Activated naive CD4-positive, alpha-beta T cell treated with anti-CD3 and anti-CD28 coated beads for 36 hours (primary cell): ENCODE results near the gene SMR3A. TPM values are rescaled to one million over a fixed set of nuclear protein-coding genes. Genes with fewer than 3 reads are reported as not detected.

Experiments used
- CTCF ChIA-PET: fragments of 350-600 bp; sonication (Branson Sonifier 250); formaldehyde crosslinking; loops from one replicate; lab custom pipeline; 2021; ENCODE audit warnings: antibody characterized with exemption; lab: Charles Lee
- DNase-seq: peaks from one replicate; pipeline ENCODE4 v3.0.0-alpha.2; 2020
- H3K27ac Mint-ChIP-seq: one replicate; pipeline ENCODE4 v1.8.0; 2021; ENCODE audit warnings: mild to moderate bottlenecking, mixed read lengths
- H3K27me3 Mint-ChIP-seq: one replicate; pipeline ENCODE4 v1.8.0; 2021; ENCODE audit warnings: low read depth, mixed read lengths
- H3K36me3 Mint-ChIP-seq: one replicate; pipeline ENCODE4 v1.8.0; 2021; ENCODE audit warnings: low read depth, mixed read lengths
- H3K4me1 Mint-ChIP-seq: one replicate; pipeline ENCODE4 v1.8.0; 2021; ENCODE audit warnings: low read depth, mixed read lengths
- H3K4me3 Mint-ChIP-seq: one replicate; pipeline ENCODE4 v1.8.0; 2021; ENCODE audit warnings: mild to moderate bottlenecking, moderate library complexity, mixed read lengths
- H3K9me3 Mint-ChIP-seq: one replicate; pipeline ENCODE4 v1.8.0; 2021; ENCODE audit warnings: mixed read lengths
- intact Hi-C: fragments of 100-400 bp; cut with micrococcal nuclease; formaldehyde crosslinking; loops from one replicate; pipeline ENCODE4 v1.15.1; 2023
- total RNA-seq, 2 experiments: library from RNA; stranded (reverse); gene quantifications; one replicate each; pipeline ENCODE4 v1.2.3, GENCODE V29; 2021

The SMR3A gene
- not detected for total RNA-seq

DNA sequence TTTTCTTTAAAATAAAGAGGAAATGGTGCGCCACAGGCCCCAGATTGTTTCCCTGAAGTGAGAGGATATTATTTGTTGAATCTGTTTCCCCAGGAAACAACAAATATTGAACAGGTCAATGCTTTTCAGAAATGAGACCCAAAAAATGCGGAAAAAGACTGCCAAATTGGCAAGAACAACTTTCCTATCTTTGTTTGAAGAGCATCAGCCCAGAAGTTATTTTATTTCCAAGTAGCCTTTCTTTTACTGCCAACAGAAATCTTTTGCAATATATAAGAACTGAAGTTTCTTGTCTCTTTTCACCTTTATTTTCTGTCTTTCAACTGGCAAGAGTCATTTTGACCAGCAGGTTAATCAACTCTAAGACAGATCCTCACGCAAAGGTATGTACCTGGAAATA is at the start of gene SMR3A:
TSS of gene SMR3A (plus strand) at position 301 of the 400 bp plus-strand sequence. CDS start 1,356 bp downstream, outside the sequence.
- Mint-ChIP-seq H3K4me3 (no peak within 1 kb of the TSS), H3K27ac (no peak within 1 kb of the TSS), H3K9me3 (no peaks in the 10 kb centered on the region), H3K4me1 (no peaks in the 10 kb centered on the region), H3K27me3 (no peaks in the 10 kb centered on the region), H3K36me3 (no peaks in the 10 kb centered on the region)
- DNase-seq = no peak
- CTCF ChIA-PET = no interaction called here
- intact Hi-C loops = no loop called here

DNA sequence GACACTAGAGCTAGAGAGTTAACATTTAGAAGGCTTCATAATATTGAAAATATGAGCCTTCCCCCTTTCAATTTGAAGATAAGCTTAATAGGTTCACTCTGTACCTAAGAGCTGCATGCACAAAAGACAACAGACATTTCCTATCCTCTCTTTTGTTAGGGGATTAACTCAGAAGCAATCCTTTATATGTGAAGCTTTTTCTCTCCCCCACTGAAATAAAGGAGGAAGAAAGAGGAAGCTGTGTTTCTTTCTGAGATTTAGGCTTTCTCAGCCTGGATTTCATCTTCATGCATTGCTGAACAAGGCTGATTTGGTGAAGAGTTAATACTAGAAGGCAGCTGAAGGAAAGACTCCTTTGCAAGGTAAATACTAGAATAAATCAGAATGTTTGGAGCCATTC is 46.8 kb upstream of the SMR3A start:
- no peaks in the 10 kb centered on the region for H3K4me1 Mint-ChIP-seq
- H3K4me3 Mint-ChIP-seq = no peak overlapping the region
- H3K9me3 Mint-ChIP-seq = no peaks in the 10 kb centered on the region
- no peaks in the 10 kb centered on the region for H3K36me3 Mint-ChIP-seq
- DNase-seq = no peak
- H3K27me3 Mint-ChIP-seq = no peaks in the 10 kb centered on the region
- intact Hi-C loops = no loop called here
- no peak overlapping the region for H3K27ac Mint-ChIP-seq
- CTCF ChIA-PET = no interaction called here

DNA sequence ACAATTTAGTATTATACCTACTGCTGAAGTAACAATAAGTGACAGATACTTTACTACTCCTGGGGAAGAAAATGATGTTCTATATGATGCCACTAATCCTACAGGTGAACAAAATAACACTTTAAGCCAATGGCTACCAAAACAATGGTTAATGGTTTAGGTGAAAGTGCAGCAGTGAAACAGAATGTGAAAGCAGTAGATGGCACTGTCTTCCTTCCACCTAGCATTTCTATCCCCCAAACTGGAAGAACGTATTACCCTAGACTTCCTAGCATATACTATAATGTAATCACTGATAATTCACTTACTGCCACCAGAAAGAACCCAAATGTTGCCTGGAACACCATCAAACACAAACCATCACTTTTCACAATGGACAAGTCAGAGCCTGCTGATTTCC is 44.6 kb upstream of the SMR3A start:
- intact Hi-C loops = no loop called here
- Mint-ChIP-seq H3K27me3 (no peaks in the 10 kb centered on the region), H3K4me3 (no peak overlapping the region), H3K9me3 (no peaks in the 10 kb centered on the region), H3K4me1 (no peaks in the 10 kb centered on the region), H3K27ac (no peak overlapping the region), H3K36me3 (no peaks in the 10 kb centered on the region)
- no peak for DNase-seq
- CTCF ChIA-PET = no interaction called here

DNA sequence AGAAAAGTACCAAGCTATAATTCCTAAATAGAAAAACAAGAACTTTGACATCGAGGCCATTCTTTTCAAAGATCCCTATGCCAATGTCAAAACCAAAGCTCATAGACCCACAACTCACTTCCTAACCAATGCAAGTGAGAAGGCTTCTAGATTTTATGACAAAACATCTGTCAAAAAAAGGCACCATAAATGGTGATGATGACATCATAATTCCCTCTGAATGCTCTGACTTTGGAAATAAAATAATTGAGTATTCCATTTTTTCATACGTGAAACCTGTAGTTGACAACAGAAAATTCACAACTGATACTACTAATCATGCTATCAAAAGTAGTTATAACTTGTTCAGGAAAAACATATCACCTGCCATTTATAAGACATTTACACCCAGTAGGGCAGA is 34.5 kb upstream of the SMR3A start:
- Mint-ChIP-seq H3K27me3 (no peaks in the 10 kb centered on the region), H3K9me3 (peaks cover 4% of the 10 kb centered on the region), H3K36me3 (no peaks in the 10 kb centered on the region), H3K4me3 (no peak overlapping the region), H3K4me1 (no peaks in the 10 kb centered on the region), H3K27ac (no peak overlapping the region)
- intact Hi-C loops = no loop called here
- CTCF ChIA-PET = interaction anchor here (0.6 kb wide), 1 partner anchor 445 kb away, joined by 4 read pairs; no protein-coding TSS in a partner anchor
- no peak for DNase-seq

DNA sequence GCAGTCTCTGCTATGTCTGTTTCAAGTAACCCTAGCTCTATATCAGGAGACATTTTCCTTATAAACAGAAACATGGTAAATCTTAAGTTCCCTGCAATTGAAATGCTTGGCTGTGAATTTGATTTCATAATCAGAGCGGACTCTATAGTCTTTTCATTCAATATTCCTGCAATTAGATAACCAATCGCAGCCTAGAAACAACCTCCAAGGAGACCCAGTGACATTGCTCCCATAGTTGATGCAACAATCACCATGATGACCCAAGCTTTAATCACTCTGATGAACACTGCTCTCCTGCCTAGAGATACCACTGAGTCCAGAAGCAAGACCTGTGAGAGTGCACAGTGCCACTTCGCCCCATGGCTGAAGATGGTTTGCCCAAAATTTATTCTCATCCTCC is 25.9 kb upstream of the SMR3A start, which contains the start of gene CABS1:
TSS of gene CABS1 (plus strand) at position 301 of the 400 bp plus-strand sequence. CDS start at position 360, 59 bp downstream.
- H3K4me1 Mint-ChIP-seq = no peaks in the 10 kb centered on the region
- no peaks in the 10 kb centered on the region for H3K9me3 Mint-ChIP-seq
- H3K27me3 Mint-ChIP-seq = no peaks in the 10 kb centered on the region
- no peak for DNase-seq
- no peak within 1 kb of the TSS for H3K27ac Mint-ChIP-seq
- intact Hi-C loops = no loop called here
- H3K36me3 Mint-ChIP-seq = no peaks in the 10 kb centered on the region
- no peak within 1 kb of the TSS for H3K4me3 Mint-ChIP-seq
- CTCF ChIA-PET = no interaction called here

DNA sequence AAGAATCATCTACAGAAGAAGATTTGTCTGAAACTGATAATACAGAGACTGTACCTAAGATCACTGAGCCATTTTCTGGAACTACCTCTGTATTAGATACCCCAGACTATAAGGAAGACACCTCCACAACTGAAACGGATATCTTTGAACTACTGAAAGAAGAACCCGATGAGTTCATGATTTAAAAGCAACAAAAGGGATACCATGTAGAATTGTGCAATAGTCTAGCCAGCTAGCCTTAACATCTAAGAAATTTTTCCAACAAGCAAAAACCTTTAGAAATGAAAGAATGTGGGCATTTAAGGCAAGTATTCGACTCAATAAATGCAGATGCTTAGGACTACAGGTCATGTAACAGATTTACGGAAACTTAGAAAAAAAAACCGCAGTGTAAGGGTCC is 24.5 kb upstream of the SMR3A start:
- intact Hi-C loops = no loop called here
- H3K9me3 Mint-ChIP-seq = no peaks in the 10 kb centered on the region
- DNase-seq = no peak
- H3K4me3 Mint-ChIP-seq = no peak overlapping the region
- H3K36me3 Mint-ChIP-seq = no peaks in the 10 kb centered on the region
- H3K4me1 Mint-ChIP-seq = no peaks in the 10 kb centered on the region
- no peaks in the 10 kb centered on the region for H3K27me3 Mint-ChIP-seq
- CTCF ChIA-PET = no interaction called here
- no peak overlapping the region for H3K27ac Mint-ChIP-seq

DNA sequence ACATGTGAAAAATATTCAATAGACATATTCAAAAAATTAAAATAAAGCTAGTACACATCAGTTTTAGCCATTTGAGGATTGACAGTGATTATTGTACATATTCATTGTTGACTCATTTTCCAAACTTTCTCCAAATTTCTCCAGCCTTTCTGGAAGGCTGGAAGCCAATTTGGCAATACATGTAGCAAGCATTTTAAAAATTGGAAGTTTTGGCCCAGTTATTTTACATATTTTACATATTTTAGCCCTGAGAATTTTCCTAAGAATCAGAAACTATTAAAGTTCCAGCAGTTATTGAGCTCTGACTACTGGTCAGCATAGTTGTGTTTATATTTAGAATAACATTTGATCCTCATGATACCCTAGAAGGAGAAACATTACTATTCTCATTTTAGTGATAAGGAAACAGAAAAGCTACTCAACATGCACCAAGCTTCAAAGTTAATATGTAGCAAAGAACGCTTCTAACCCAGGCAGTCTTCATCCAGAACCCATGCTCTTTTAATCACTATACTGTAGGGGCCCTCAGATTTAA is 22.6 kb upstream of the SMR3A start:
- Mint-ChIP-seq H3K27ac (no peak overlapping the region), H3K4me1 (no peaks in the 10 kb centered on the region), H3K27me3 (no peaks in the 10 kb centered on the region), H3K9me3 (no peaks in the 10 kb centered on the region), H3K36me3 (no peaks in the 10 kb centered on the region), H3K4me3 (no peak overlapping the region)
- intact Hi-C loops = no loop called here
- DNase-seq = no peak
- CTCF ChIA-PET = no interaction called here

DNA sequence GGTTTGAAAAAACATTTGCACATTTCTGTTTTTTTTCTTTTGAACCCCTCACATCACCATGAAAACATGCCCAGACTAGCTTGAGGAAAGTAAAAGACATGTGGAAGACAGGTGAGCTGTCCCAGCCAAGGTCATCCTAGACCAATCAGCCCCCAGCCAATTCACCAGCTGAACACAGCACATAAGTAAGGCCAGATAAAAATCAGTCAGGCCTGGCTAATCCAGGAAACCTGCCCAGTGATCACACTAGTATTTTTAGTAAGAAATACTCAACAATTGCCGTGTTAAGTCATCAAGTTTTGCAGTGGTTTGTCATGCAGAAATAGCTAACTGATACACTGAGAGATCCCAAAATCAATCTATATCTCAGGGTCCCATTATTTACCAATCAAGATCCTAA is 4.4 kb upstream of the SMR3A start:
- CTCF ChIA-PET = no interaction called here
- no peak for DNase-seq
- no peaks in the 10 kb centered on the region for H3K9me3 Mint-ChIP-seq
- H3K4me3 Mint-ChIP-seq = no peak overlapping the region
- H3K4me1 Mint-ChIP-seq = no peaks in the 10 kb centered on the region
- no peak overlapping the region for H3K27ac Mint-ChIP-seq
- H3K36me3 Mint-ChIP-seq = no peaks in the 10 kb centered on the region
- intact Hi-C loops = no loop called here
- H3K27me3 Mint-ChIP-seq = no peaks in the 10 kb centered on the region

DNA sequence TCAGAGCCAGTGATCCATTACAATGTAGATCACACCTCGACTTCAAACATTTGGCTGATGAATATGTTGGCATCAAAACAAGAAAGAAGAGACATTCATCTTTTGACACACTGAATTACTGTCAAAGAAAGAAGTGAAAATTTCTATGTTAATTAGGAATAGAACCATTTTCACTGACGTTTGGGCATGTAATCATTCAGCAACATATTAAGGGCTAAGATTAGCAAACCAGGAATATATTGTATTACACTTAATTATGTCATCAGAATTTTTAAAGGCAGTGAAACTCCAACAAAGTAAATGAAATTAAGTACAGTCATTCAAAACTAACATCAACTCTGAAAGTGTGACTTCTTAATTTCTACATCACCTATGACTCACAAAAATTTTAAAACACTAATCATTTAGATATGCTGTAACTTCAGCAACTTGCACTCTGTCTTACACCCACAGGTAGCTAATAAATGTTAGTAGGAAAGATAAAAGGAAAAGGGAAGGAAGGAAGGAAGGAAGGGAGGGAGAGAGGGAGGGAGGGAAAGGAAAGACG is 1.4 kb upstream of the SMR3A start:
- H3K4me3 Mint-ChIP-seq = no peak overlapping the region
- intact Hi-C loops = no loop called here
- H3K4me1 Mint-ChIP-seq = no peaks in the 10 kb centered on the region
- H3K27me3 Mint-ChIP-seq = no peaks in the 10 kb centered on the region
- no peak overlapping the region for H3K27ac Mint-ChIP-seq
- H3K36me3 Mint-ChIP-seq = no peaks in the 10 kb centered on the region
- H3K9me3 Mint-ChIP-seq = no peaks in the 10 kb centered on the region
- CTCF ChIA-PET = no interaction called here
- no peak for DNase-seq

DNA sequence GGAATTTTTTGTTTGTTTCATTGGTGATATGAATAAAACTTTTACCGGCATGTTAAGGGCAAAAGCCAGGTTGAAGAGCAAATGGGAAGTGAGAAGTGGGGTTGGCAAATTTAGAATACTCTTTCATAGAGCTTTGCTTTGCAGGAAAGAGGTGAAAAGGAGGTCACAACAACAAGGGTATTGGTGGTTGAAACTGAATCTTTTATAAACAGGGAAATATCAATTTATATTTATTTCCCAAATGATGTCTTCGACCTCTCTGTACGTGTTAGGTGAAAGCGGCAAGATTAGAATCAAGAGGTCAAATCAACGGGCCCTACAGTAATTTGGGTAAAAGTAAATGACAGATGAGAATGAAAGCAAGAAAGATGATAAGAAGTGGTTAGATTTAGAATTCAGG is 3.4 kb downstream of the SMR3A start:
- H3K27ac Mint-ChIP-seq = no peak overlapping the region
- H3K27me3 Mint-ChIP-seq = no peaks in the 10 kb centered on the region
- DNase-seq = no peak
- intact Hi-C loops = no loop called here
- H3K4me3 Mint-ChIP-seq = no peak overlapping the region
- H3K36me3 Mint-ChIP-seq = no peaks in the 10 kb centered on the region
- H3K4me1 Mint-ChIP-seq = no peaks in the 10 kb centered on the region
- no peaks in the 10 kb centered on the region for H3K9me3 Mint-ChIP-seq
- CTCF ChIA-PET = interaction anchor here (0.6 kb wide), 1 partner anchor 1724 kb away, joined by 3 read pairs; no protein-coding TSS in a partner anchor

DNA sequence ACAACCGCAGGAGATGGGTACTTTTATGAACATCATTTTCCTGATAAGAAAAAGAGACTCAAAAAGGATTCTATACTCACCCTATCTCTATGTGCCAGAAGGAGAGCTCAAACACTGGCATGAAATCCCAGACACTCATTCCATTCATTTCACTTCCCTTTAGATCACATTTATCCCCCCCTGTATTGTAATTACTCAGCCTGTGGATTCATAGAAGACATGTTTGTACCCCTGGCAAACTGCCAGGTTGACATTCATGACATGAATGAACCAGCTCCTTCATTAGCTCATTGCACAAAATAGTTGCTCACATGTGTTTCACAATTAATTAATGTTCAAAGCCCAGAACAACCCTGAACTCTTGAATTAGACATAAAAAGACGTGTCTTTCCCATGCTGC is 4.9 kb downstream of the SMR3A start:
- Mint-ChIP-seq H3K9me3 (no peaks in the 10 kb centered on the region), H3K4me3 (no peak overlapping the region), H3K36me3 (no peaks in the 10 kb centered on the region), H3K27me3 (no peaks in the 10 kb centered on the region), H3K27ac (no peak overlapping the region), H3K4me1 (no peaks in the 10 kb centered on the region)
- CTCF ChIA-PET = no interaction called here
- intact Hi-C loops = no loop called here
- DNase-seq = no peak

DNA sequence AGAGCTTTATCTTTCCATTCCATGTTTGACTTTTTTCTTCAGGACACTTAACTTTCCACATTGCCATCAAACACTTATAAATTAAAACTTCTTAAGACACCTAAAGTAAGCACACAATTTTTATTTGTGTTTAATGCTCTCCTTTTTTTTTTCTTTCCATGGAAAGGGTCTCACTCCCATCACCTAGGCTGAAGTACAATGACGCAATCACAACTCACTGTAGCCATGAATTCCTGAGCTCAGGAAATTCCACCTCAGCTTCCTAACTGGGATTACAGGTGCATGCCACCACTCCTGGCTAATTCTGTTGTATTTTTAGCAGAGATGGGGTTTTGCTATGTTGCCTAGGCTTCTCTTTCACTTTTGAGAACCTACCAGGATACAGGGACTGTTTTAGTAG is 7.3 kb downstream of the SMR3A start:
- CTCF ChIA-PET = interaction anchor here (0.7 kb wide), 1 partner anchor 1057 kb away, joined by 4 read pairs; no protein-coding TSS in a partner anchor
- H3K4me3 Mint-ChIP-seq = no peak overlapping the region
- no peaks in the 10 kb centered on the region for H3K27me3 Mint-ChIP-seq
- H3K36me3 Mint-ChIP-seq = no peaks in the 10 kb centered on the region
- no peaks in the 10 kb centered on the region for H3K4me1 Mint-ChIP-seq
- no peak for DNase-seq
- H3K27ac Mint-ChIP-seq = no peak overlapping the region
- intact Hi-C loops = no loop called here
- no peaks in the 10 kb centered on the region for H3K9me3 Mint-ChIP-seq

DNA sequence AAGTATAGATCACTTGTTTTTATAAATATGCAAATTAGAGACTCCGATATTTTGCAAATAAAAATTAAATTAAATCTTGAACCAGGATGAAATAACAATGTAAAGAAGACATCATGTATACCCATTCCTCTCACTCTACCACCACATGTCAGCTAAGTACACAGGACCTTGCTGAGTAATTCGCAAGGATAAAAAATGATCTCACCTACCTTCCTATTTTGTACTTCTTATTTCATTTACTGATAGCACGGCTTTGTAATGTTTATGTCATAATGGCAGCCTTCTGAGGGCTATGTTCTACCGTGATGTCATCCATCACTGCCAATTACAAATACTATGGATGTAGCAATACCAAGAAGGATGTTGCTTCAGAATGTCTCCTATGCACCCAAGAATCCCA is 11.4 kb downstream of the SMR3A start:
- intact Hi-C loops = no loop called here
- H3K36me3 Mint-ChIP-seq = no peaks in the 10 kb centered on the region
- H3K27ac Mint-ChIP-seq = no peak overlapping the region
- CTCF ChIA-PET = no interaction called here
- DNase-seq = no peak
- H3K4me3 Mint-ChIP-seq = no peak overlapping the region
- peaks cover 4% of the 10 kb centered on the region for H3K9me3 Mint-ChIP-seq
- no peaks in the 10 kb centered on the region for H3K27me3 Mint-ChIP-seq
- H3K4me1 Mint-ChIP-seq = no peaks in the 10 kb centered on the region
